Ovary (tissue), 3 donors: ENCODE data around the gene KRT71.

Experiments used
- CTCF ChIP-seq, 3 donors: fragments of 450-650 bp in 2 of 3; fragments of 200-600 bp in 1 of 3; IDR thresholded peaks; one replicate each; pipeline versions ENCODE4 v1.5.1 to v1.8.0; 2016 to 2022; ENCODE audit warnings: antibody characterized with exemption in 3 of 3, mild to moderate bottlenecking in 1 of 3
- EP300 ChIP-seq: sonication (generic); formaldehyde crosslinking; IDR thresholded peaks from one replicate; pipeline ENCODE4 v1.6.1; 2017; ENCODE audit warnings: antibody characterized with exemption
- POLR2A ChIP-seq: fragments of 450-650 bp; IDR thresholded peaks from one replicate; pipeline ENCODE4 v1.6.1; 2017; ENCODE audit warnings: antibody characterized with exemption, mild to moderate bottlenecking, moderate library complexity
- donor health status: DM: no; HTN: no; CAD: no.

GRCh38 chr12:52542157-52542556 is 10.8 kb downstream of the KRT71 start:
- TF ChIP-seq POLR2A (no peak), CTCF (IDR thresholded peaks at IDR 0.05) (no peak), EP300 (no peak)
